Measurements from ENCODE around the gene PBX3. TPM values are rescaled to one million over a fixed set of nuclear protein-coding genes. Genes with fewer than 3 reads are reported as not detected.

PBX3 gene
- total and polyA plus RNA-seq, 2 donors (not counting 1 experiment from before 2014, with no cell fraction given): 15.5 to 39.0 TPM

DNA sequence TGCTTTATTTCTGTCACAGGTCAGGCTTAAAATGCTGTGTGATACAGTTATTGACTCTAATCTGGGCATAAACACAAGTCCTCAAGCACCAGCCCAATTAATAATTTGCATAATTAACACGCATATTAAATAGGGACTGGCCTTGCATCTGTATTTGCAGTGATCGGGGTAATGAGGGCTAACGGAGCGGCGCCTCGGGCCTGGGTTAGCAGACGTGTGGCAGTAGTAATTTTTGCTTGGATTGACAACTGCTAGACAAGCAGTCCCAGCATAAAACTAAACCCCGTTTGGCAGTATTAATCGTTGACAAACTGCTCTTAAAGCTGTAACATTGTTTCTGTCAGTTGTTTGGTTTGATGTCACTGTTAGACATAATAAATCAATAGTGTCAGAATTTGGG, 109.2 kb downstream of the PBX3 start:
- H3K79me2 ChIP-seq (ENCODE audit: control insufficient read depth, insufficient read depth, low read length): peaks cover 35% of the 10 kb centered on the region
- no peaks in the 10 kb centered on the region for H3K4me1 ChIP-seq (ENCODE audit: control insufficient read depth in 2 of 2, insufficient read depth in 2 of 2, low read length in 2 of 2)
- Mint-ChIP-seq H3K9me3 (ENCODE audit: insufficient read depth) (no peaks in the 10 kb centered on the region), H3K27me3 (no peaks in the 10 kb centered on the region), H3K27ac (no peak overlapping the region), H3K4me1 (peaks cover 6% of the 10 kb centered on the region), H3K4me3 (no peak overlapping the region)
- TF ChIP-seq EZH2 (IDR thresholded peaks at IDR 0.05; ENCODE audit: borderline replicate concordance, insufficient read depth, low read depth, low read length, poor library complexity, severe bottlenecking) (no peak), CTCF (IDR thresholded peaks at IDR 0.05) (no peak)
- H3K9ac ChIP-seq (ENCODE audit: low read length): no peak overlapping the region
- no peak overlapping the region for H3K4me3 ChIP-seq (ENCODE audit: control extremely low read depth in 1 of 5, extremely low read depth in 1 of 5, insufficient read depth in 1 of 5, low read depth in 2 of 5, low read length in 4 of 5)
- peaks cover 3% of the 10 kb centered on the region for H4K20me1 ChIP-seq (ENCODE audit: control insufficient read depth, insufficient read depth, low read length, poor library complexity, severe bottlenecking)
- H2AFZ ChIP-seq (ENCODE audit: insufficient read depth, low read depth, low read length, poor library complexity, severe bottlenecking): no peak overlapping the region
- no peaks in the 10 kb centered on the region for H3K36me3 ChIP-seq (replicated peaks in 1 of 2; ENCODE audit: control extremely low read depth in 1 of 2, control insufficient read depth in 1 of 2, extremely low read depth in 1 of 2, insufficient read depth in 2 of 2, low read length in 1 of 2)
- intact Hi-C loops (cut with micrococcal nuclease): no loop called here
- DNase-seq (no peak), ATAC-seq (ENCODE audit: low read depth) (no peak)
- no peak overlapping the region for H3K27ac ChIP-seq (ENCODE audit: low read length in 2 of 2)
- POLR2A ChIA-PET: no interaction called here
- no peaks in the 10 kb centered on the region for H3K27me3 ChIP-seq (replicated peaks in 1 of 4; ENCODE audit: control extremely low read depth in 1 of 4, control insufficient read depth in 3 of 4, insufficient read depth in 4 of 4, low read length in 3 of 4)
- WGBS (ENCODE audit: insufficient coverage): 93% methylated on average over 6 of the region's 9 CpGs
- peaks cover 0 to 6% (median 0%) of the 10 kb centered on the region in 3 donors for H3K9me3 ChIP-seq (ENCODE audit: control extremely low read depth in 1 of 3, control insufficient read depth in 2 of 3, insufficient read depth in 1 of 3, low read length in 2 of 3)
- H3K4me2 ChIP-seq (replicated peaks; ENCODE audit: low read depth, low read length, poor library complexity, severe bottlenecking): no peak overlapping the region
- CTCF ChIA-PET: no interaction called here

DNA sequence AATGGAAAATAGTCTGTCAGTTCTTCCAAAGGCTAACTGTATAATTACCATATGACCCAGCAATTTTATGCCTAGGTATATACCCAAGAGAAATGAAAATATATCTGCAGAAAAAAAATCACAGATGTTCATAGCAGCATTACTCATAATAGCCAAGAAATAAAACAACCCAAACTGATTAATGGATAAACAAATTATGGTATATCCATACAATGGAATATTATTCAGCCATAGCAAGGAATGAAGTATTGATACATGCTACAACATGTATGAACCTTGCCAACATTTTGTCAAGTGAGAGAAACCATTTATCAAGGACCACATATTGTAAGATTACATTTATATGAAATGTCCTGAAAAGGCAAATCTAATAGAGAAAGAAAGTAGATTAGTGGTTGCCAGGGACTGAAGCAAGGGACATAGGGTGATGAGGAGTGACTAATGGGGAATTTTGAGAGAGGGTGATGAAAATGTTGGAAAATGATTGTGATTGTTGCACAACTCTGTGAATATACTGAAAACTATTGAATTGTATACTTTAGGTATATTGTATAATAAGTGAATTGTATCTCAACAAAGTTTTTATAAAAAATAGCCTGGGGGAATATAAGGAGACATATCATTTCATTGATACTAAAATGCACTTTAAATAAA, 114.4 kb downstream of the PBX3 start:
- Histone ChIP-seq H4K20me1 (ENCODE audit: control insufficient read depth, insufficient read depth, low read length, poor library complexity, severe bottlenecking) (peaks cover 3% of the 10 kb centered on the region), H3K4me3 (ENCODE audit: control extremely low read depth in 1 of 5, extremely low read depth in 1 of 5, insufficient read depth in 1 of 5, low read depth in 2 of 5, low read length in 4 of 5) (no peak overlapping the region), H3K27me3 (replicated peaks in 1 of 4; ENCODE audit: control extremely low read depth in 1 of 4, control insufficient read depth in 3 of 4, insufficient read depth in 4 of 4, low read length in 3 of 4) (no peaks in the 10 kb centered on the region), H3K36me3 (replicated peaks in 1 of 2; ENCODE audit: control extremely low read depth in 1 of 2, control insufficient read depth in 1 of 2, extremely low read depth in 1 of 2, insufficient read depth in 2 of 2, low read length in 1 of 2) (peaks cover 0 to 2% of the 10 kb centered on the region in 2 experiments), H3K79me2 (ENCODE audit: control insufficient read depth, insufficient read depth, low read length) (peaks cover 35% of the 10 kb centered on the region), H3K9ac (ENCODE audit: low read length) (no peak overlapping the region), H3K27ac (ENCODE audit: low read length in 2 of 2) (no peak overlapping the region), H3K9me3 (ENCODE audit: control extremely low read depth in 1 of 3, control insufficient read depth in 2 of 3, insufficient read depth in 1 of 3, low read length in 2 of 3) (peaks cover 0 to 6% (median 2%) of the 10 kb centered on the region in 3 donors), H2AFZ (ENCODE audit: insufficient read depth, low read depth, low read length, poor library complexity, severe bottlenecking) (no peak overlapping the region), H3K4me2 (replicated peaks; ENCODE audit: low read depth, low read length, poor library complexity, severe bottlenecking) (no peak overlapping the region), H3K4me1 (ENCODE audit: control insufficient read depth in 2 of 2, insufficient read depth in 2 of 2, low read length in 2 of 2) (no peaks in the 10 kb centered on the region)
- Mint-ChIP-seq H3K4me3 (no peak overlapping the region), H3K27me3 (no peaks in the 10 kb centered on the region), H3K27ac (no peak overlapping the region), H3K9me3 (ENCODE audit: insufficient read depth) (no peaks in the 10 kb centered on the region), H3K4me1 (peaks cover 6% of the 10 kb centered on the region)
- TF ChIP-seq EZH2 (IDR thresholded peaks at IDR 0.05; ENCODE audit: borderline replicate concordance, insufficient read depth, low read depth, low read length, poor library complexity, severe bottlenecking) (no peak), CTCF (IDR thresholded peaks at IDR 0.05) (no peak)
- ChIA-PET POLR2A (no interaction called here), CTCF (no interaction called here)
- intact Hi-C loops (cut with micrococcal nuclease): no loop called here
- ATAC-seq (ENCODE audit: low read depth) (no peak), DNase-seq (no peak)

All from B cell (primary cell).